Smooth muscle cell (in vitro differentiated cells): ENCODE measurements around the gene HOXA5. TPM values are rescaled to one million over a fixed set of nuclear protein-coding genes. Genes with fewer than 3 reads are reported as not detected.
A peak's percentile ranks its signal among the peaks of the same experiment; 100 is the strongest.

Experiments used
- DNase-seq: peaks from one replicate; lab custom pipeline; 2025; ENCODE audit not compliant: unreplicated experiment; lab: John Stamatoyannopoulos, UW
- H2AFZ ChIP-seq: fragments of 200-600 bp; sonication (generic); 2 replicates; pipeline ENCODE4 v1.6.0; 2016; ENCODE audit warnings: antibody characterized with exemption, low read depth, mild to moderate bottlenecking
- H3F3A ChIP-seq: fragments of 200-600 bp; sonication (generic); 2 replicates; pipeline ENCODE4 v1.6.0; 2017; ENCODE audit warnings: antibody characterized with exemption, low read depth
- H3K27ac ChIP-seq: fragments of 200-600 bp; sonication (generic); 2 replicates; pipeline ENCODE4 v1.5.1; 2016; ENCODE audit warnings: low read depth, mild to moderate bottlenecking
- H3K27me3 ChIP-seq: fragments of 200-600 bp; sonication (generic); 2 replicates; pipeline ENCODE4 v1.6.1; 2016; ENCODE audit warnings: low read depth, mild to moderate bottlenecking
- H3K36me3 ChIP-seq: fragments of 200-600 bp; sonication (generic); 2 replicates; pipeline ENCODE4 v1.5.1; 2016; ENCODE audit warnings: low read depth
- H3K4me1 ChIP-seq: fragments of 200-600 bp; sonication (generic); 2 replicates; pipeline ENCODE4 v1.5.1; 2016; ENCODE audit warnings: low read depth
- H3K4me2 ChIP-seq: fragments of 200-600 bp; sonication (generic); 2 replicates; pipeline ENCODE4 v1.6.0; 2016; ENCODE audit warnings: mild to moderate bottlenecking
- H3K4me3 ChIP-seq: fragments of 200-600 bp; sonication (generic); 2 replicates; pipeline ENCODE4 v1.5.1; 2016; ENCODE audit warnings: mild to moderate bottlenecking
- H3K79me2 ChIP-seq: fragments of 200-600 bp; sonication (generic); 2 replicates; pipeline ENCODE4 v1.6.0; 2016; ENCODE audit warnings: low read depth, mild to moderate bottlenecking
- H3K9ac ChIP-seq: fragments of 200-600 bp; sonication (generic); 2 replicates; pipeline ENCODE4 v1.6.0; 2016; ENCODE audit warnings: low read depth
- H3K9me3 ChIP-seq: fragments of 200-600 bp; sonication (generic); replicated peaks from 2 replicates; pipeline ENCODE4 v1.5.1; 2016; ENCODE audit warnings: low read depth
- H4K20me1 ChIP-seq: fragments of 200-600 bp; sonication (generic); 2 replicates; pipeline ENCODE4 v1.6.0; 2016; ENCODE audit warnings: low read depth
- WGBS: methylation state at CpG from one replicate; pipeline ENCODE4 v1.1.7; 2016; ENCODE audit warnings: low lambda C conversion rate; 5-methylcytosine and 5-hydroxymethylcytosine counted together
- polyA plus RNA-seq: library from polyadenylated mRNA; unstranded; fragments of >200 nt; fragmentation: Nextera tagmentation; extraction: Ambion mirVana; gene quantifications from 2 replicates; pipeline ENCODE4 v1.2.1, GENCODE V29; 2016
- total RNA-seq: library from RNA; depleted of rRNA; stranded (reverse); fragments of >200 nt; gene quantifications from 2 replicates; pipeline ENCODE4 v1.2.3, GENCODE V29; 2014
- TF ChIP-seq, protein P1 (sequence below): fragments of 200-600 bp; sonication (generic); IDR thresholded peaks from 2 replicates; pipeline ENCODE4 v1.5.1; 2017; ENCODE audit warnings: borderline replicate concordance, mild to moderate bottlenecking, antibody characterized with exemption; ENCODE audit not compliant: insufficient read depth, poor library complexity, severe bottlenecking

Gene HOXA5
- total RNA-seq: 0.67 and 2.1 TPM in 2 replicates
- polyA plus RNA-seq: 0.11 and 0.98 TPM in 2 replicates

DNA sequence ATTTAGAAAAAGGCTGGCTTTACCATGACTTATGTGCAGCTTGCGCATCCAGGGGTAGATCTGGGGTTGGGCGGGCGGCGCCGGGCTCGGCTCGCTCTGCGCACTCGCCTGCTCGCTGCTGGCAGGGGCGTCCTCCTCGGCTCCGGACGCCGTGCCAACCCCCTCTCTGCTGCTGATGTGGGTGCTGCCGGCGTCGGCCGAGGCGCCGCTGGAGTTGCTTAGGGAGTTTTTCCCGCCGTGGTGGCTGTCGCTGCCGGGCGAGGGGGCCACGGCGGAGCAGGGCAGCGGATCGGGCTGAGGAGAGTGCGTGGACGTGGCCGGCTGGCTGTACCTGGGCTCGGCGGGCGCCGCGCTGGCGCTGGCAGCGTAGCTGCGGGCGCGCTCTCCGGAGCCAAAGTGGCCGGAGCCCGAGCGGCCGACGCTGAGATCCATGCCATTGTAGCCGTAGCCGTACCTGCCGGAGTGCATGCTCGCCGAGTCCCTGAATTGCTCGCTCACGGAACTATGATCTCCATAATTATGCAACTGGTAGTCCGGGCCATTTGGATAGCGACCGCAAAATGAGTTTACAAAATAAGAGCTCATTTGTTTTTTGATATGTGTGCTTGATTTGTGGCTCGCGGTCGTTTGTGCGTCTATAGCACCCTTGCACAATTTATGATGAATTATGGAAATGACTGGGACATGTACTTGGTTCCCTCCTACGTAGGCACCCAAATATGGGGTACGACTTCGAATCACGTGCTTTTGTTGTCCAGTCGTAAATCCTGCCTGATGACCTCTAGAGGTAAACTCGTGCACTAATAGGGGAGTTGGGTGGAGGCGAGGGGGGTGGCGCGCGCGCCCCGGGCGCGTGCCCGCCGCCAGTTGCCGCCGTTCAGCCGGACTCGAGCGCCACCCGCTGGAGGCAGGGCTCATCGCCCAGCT lies at the start of gene HOXA5:
Gene HOXA5, minus strand, starts transcription at position 659 of the 927 bp plus-strand sequence. Its CDS starts 74 bp downstream, at position 585.
- TF ChIP-seq, protein P1, sequence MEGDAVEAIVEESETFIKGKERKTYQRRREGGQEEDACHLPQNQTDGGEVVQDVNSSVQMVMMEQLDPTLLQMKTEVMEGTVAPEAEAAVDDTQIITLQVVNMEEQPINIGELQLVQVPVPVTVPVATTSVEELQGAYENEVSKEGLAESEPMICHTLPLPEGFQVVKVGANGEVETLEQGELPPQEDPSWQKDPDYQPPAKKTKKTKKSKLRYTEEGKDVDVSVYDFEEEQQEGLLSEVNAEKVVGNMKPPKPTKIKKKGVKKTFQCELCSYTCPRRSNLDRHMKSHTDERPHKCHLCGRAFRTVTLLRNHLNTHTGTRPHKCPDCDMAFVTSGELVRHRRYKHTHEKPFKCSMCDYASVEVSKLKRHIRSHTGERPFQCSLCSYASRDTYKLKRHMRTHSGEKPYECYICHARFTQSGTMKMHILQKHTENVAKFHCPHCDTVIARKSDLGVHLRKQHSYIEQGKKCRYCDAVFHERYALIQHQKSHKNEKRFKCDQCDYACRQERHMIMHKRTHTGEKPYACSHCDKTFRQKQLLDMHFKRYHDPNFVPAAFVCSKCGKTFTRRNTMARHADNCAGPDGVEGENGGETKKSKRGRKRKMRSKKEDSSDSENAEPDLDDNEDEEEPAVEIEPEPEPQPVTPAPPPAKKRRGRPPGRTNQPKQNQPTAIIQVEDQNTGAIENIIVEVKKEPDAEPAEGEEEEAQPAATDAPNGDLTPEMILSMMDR: peak; percentile 60

DNA sequence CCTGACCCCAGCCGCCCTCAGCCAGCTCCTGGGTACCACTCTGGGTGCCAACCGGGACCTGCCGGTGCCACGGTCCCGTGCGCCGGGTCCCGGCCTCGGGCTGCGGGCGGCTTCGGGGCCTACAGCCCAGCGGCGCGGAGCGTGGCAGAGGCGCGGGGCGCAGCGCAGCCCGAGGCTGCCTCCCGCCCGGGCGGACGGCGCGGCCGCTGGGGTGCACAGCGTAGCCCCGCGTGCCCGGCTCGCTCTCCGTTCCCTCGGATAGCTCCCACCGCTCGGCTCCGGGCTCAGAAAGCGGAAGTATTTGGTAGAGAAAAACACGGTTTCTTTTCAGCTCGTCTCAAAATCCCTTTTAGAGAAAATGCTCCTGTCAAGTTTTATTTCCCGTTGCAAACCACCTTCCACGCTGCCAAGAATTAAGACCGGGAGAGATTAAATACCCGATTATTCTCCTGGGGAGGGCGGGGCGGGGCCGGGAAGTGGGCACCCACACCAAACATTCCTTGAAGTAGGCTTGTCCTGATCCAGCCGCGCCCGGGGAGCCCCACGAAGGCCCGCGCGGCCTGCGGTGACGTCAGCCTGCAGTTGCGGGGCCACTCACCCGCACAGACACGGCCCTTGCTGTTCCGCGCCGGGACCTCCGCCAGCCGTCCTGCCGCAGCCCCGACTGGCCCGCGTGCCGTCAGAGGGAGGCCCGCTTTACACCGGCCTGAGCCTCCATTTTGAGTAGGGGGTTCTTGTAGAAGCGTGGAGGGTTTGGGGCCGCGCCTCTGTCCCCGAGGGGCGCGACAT lies 49.3 kb upstream of the HOXA5 start:
- Histone ChIP-seq H3K36me3 (no peaks in the 10 kb centered on the region), H3K4me2 (peak overlapping the region; percentile 89), H4K20me1 (peaks cover 29% of the 10 kb centered on the region), H3K4me3 (peak overlapping the region; percentile 67), H3K79me2 (peaks cover 100% of the 10 kb centered on the region), H3K4me1 (no peaks in the 10 kb centered on the region), H2AFZ (peak overlapping the region; percentile 73), H3K9me3 (no peaks in the 10 kb centered on the region), H3K27ac (peak overlapping the region; percentile 87), H3K9ac (peak overlapping the region; percentile 66), H3K27me3 (no peaks in the 10 kb centered on the region), H3F3A (peaks cover 4% of the 10 kb centered on the region)
- WGBS: 8% methylated on average over 78 of the region's 78 CpGs
- TF ChIP-seq, protein P1: no peak
- no peak for DNase-seq

More for the DNA sequence above, at the start of gene HOXA5:
- H3K27me3 ChIP-seq: peaks cover 100% of the 10 kb centered on the region
- no peak within 1 kb of the TSS for H3K9ac ChIP-seq
- peaks cover 7% of the 10 kb centered on the region for H3K4me1 ChIP-seq
- no peaks in the 10 kb centered on the region for H3F3A ChIP-seq
- 2% methylated on average over 80 of the region's 86 CpGs for WGBS
- no peak for DNase-seq
- no peaks in the 10 kb centered on the region for H4K20me1 ChIP-seq
- peak within 1 kb of the TSS; percentile 90 for H3K4me2 ChIP-seq
- H3K27ac ChIP-seq: no peak within 1 kb of the TSS
- H3K36me3 ChIP-seq: no peaks in the 10 kb centered on the region
- H3K4me3 ChIP-seq: peak within 1 kb of the TSS; percentile 54
- peak within 1 kb of the TSS; percentile 81 for H2AFZ ChIP-seq
- no peaks in the 10 kb centered on the region for H3K9me3 ChIP-seq
- no peaks in the 10 kb centered on the region for H3K79me2 ChIP-seq

DNA sequence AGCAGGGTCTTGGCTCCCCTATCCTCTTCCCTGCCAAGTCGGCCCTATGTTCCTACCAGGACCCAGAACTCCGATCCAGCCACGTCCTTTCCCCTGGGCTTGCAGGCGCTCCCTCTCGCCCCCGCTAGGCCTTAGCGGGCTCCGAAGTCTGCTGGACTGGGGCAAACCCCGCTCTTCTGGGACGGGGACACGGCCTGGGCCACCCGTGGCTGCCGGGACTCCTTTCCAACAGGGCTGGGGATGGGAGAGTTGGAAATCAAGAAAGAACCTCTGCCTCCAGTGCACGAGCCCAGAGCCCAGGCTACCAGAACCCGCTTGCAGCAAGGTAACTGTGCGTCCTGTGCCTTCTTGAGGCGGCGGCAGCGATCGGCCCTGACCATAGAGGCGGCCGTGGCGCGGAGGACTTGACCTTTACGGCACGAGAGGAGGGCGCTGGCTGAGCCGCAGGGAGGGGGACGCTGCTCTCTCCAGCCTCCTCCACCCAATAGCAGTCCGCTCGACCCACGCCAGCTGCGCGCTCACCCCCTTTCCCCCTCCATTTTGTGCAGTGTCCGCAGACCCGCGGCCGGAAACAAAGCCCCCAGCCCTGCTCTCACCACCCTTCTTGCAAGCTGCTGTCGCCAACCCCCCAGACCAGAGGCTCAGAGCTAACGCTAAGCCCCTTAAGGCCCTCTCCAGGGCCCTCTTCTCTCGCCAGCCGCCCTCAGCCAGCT lies 48.5 kb upstream of the HOXA5 start:
- H3K27ac ChIP-seq: peak overlapping the region; percentile 87
- peak overlapping the region; percentile 67 for H3K4me3 ChIP-seq
- 14% methylated on average over 42 of the region's 42 CpGs for WGBS
- TF ChIP-seq, protein P1: no peak
- peak overlapping the region; percentile 66 for H3K9ac ChIP-seq
- H2AFZ ChIP-seq: peak overlapping the region; percentile 73
- H3K4me2 ChIP-seq: peak overlapping the region; percentile 89
- H3K79me2 ChIP-seq: peaks cover 100% of the 10 kb centered on the region
- no peaks in the 10 kb centered on the region for H3K27me3 ChIP-seq
- H3F3A ChIP-seq: peaks cover 7% of the 10 kb centered on the region
- H3K9me3 ChIP-seq: no peaks in the 10 kb centered on the region
- H4K20me1 ChIP-seq: peaks cover 21% of the 10 kb centered on the region
- DNase-seq: no peak
- no peaks in the 10 kb centered on the region for H3K36me3 ChIP-seq
- peaks cover 2% of the 10 kb centered on the region for H3K4me1 ChIP-seq
